ENCODE measurements around the gene CABP1. TPM values are rescaled to one million over a fixed set of nuclear protein-coding genes. Genes with fewer than 3 reads are reported as not detected.

CABP1 gene
- total RNA-seq, 1 experiment from 2014 or later = not detected

DNA sequence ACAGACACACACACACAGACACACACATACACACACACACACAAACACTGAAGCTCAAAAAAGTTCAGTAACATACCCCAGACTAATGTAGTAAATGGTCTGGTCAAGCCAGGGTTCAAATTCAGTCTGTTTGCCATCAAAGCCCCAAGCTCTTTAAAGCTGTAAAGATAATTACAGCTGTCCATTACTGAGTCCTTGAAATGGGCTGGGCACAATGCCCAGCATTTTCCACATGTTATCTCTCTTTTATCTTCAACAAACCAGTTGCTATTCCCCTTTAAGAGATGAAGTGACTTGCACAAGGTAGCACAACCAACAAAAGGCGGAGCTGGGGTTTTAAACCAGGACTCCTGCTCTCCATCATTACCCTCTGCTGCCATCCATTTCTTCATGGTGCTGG lies 62.2 kb downstream of the CABP1 start:
- H3K4me2 ChIP-seq = no peak overlapping the region
- POLR2A ChIA-PET (ENCODE audit: unreplicated experiment) = no interaction called here
- H3K36me3 ChIP-seq (ENCODE audit: low read depth) = no peaks in the 10 kb centered on the region
- no peaks in the 10 kb centered on the region; the same call in 1 of the 2 replicates for H3K4me1 ChIP-seq (replicated peaks; ENCODE audit: insufficient read depth)
- no peaks in the 10 kb centered on the region for H3K79me2 ChIP-seq (ENCODE audit: low read depth)
- no peaks in the 10 kb centered on the region for H3K27me3 ChIP-seq (ENCODE audit: insufficient read depth, low read depth)
- no peak overlapping the region for H3K4me3 ChIP-seq
- H3K9me2 ChIP-seq (ENCODE audit: insufficient read depth) = no peaks in the 10 kb centered on the region
- CTCF ChIA-PET = interaction anchor here (1.0 kb wide), 1 partner anchor 53 kb away, joined by 5 read pairs; no protein-coding TSS in a partner anchor
- no peaks in the 10 kb centered on the region for H4K20me1 ChIP-seq (ENCODE audit: insufficient read depth)
- intact Hi-C loops (cut with micrococcal nuclease; ENCODE audit: unreplicated experiment) = no loop called here
- TF ChIP-seq EZH2 (IDR thresholded peaks at IDR 0.05; ENCODE audit: low read depth) = no peak
- TF ChIP-seq, protein P1, sequence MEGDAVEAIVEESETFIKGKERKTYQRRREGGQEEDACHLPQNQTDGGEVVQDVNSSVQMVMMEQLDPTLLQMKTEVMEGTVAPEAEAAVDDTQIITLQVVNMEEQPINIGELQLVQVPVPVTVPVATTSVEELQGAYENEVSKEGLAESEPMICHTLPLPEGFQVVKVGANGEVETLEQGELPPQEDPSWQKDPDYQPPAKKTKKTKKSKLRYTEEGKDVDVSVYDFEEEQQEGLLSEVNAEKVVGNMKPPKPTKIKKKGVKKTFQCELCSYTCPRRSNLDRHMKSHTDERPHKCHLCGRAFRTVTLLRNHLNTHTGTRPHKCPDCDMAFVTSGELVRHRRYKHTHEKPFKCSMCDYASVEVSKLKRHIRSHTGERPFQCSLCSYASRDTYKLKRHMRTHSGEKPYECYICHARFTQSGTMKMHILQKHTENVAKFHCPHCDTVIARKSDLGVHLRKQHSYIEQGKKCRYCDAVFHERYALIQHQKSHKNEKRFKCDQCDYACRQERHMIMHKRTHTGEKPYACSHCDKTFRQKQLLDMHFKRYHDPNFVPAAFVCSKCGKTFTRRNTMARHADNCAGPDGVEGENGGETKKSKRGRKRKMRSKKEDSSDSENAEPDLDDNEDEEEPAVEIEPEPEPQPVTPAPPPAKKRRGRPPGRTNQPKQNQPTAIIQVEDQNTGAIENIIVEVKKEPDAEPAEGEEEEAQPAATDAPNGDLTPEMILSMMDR (conservative IDR thresholded peaks at IDR 0.05) = no peak
- H3K27ac ChIP-seq = no peak overlapping the region
- BruUV-seq (replicated peaks) = no TSS peak
- no peaks in the 10 kb centered on the region for H3F3A ChIP-seq (ENCODE audit: insufficient read depth, low read depth)
- no peak overlapping the region for H2AFZ ChIP-seq
- DNase-seq = no peak
- no peaks in the 10 kb centered on the region for H3K9me3 ChIP-seq (ENCODE audit: insufficient read depth, low read depth)

DNA sequence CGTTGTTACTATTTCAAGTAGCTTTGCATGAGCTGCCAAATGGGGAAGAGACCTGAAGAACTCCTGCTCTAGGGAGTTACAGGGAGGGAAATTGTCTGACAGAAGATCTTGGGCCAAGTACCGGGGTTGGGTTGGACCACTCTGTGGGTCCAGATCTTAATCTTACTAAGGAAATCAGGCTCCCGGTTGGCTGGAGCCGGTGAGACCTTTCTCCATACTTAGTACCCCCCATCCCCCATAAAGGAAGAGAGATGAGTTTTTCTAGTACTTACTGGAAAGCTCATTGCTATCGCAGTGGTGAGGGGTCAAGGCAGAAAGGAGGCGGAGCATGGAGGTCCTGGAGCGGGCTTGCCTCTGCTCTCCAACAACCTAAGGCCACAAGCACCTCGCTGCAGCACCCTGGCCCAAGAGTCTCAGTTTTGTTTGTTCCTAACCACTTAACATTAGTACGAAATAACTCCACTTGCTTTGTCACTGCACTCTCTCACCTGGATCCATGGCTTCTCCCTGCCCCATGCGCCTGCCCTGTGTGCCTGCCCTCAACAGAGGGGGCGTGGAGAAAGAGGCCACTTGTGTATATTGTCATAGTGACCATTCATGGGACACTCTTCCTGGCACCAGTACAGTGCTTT lies 63.0 kb downstream of the CABP1 start:
- H3K4me3 ChIP-seq = no peak overlapping the region
- BruUV-seq (replicated peaks) = no TSS peak
- CTCF ChIA-PET = interaction anchor here (1.0 kb wide), 1 partner anchor 54 kb away, joined by 5 read pairs; no protein-coding TSS in a partner anchor

DNA sequence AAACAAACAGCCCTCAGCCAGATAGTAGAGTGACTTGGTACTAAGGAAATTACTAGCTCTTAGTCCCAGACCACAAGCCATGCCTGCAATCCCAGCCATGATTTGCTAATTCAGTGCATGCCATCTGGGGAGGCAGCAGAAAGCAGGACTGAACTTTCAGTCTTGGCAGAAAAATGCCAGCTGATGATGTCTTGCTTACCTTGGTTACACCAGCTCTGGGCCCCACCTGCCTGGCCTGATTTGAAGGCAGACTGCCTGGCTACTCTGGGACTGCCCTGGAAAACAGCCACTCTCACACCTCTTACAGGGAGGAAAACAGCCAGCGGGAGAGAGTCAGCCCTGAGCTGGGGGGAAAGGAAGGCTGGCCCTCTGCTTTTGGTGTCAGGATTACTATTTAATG lies 65.2 kb downstream of the CABP1 start:
- Histone ChIP-seq H3K9me3 (ENCODE audit: insufficient read depth, low read depth) (no peaks in the 10 kb centered on the region), H3K4me1 (replicated peaks; ENCODE audit: insufficient read depth) (no peaks in the 10 kb centered on the region; the same call in 1 of the 2 replicates), H3K36me3 (ENCODE audit: low read depth) (no peaks in the 10 kb centered on the region), H3K27me3 (ENCODE audit: insufficient read depth, low read depth) (no peaks in the 10 kb centered on the region), H3K4me3 (no peak overlapping the region), H4K20me1 (ENCODE audit: insufficient read depth) (no peaks in the 10 kb centered on the region), H3K27ac (no peak overlapping the region), H3K4me2 (no peak overlapping the region), H3F3A (ENCODE audit: insufficient read depth, low read depth) (peaks cover 8% of the 10 kb centered on the region; the same call in 1 of the 2 replicates), H2AFZ (no peak overlapping the region), H3K79me2 (ENCODE audit: low read depth) (no peaks in the 10 kb centered on the region), H3K9me2 (ENCODE audit: insufficient read depth) (no peaks in the 10 kb centered on the region)
- POLR2A ChIA-PET (ENCODE audit: unreplicated experiment) = no interaction called here
- CTCF ChIA-PET = interaction anchor here (0.6 kb wide), 2 partner anchors 16 to 461 kb away, joined by 3 read pairs; no protein-coding TSS in a partner anchor
- intact Hi-C loops (cut with micrococcal nuclease; ENCODE audit: unreplicated experiment) = no loop called here
- TF ChIP-seq EZH2 (IDR thresholded peaks at IDR 0.05; ENCODE audit: low read depth) = no peak
- TF ChIP-seq, protein P1 (conservative IDR thresholded peaks at IDR 0.05) = no peak
- DNase-seq = no peak
- BruUV-seq (replicated peaks) = no TSS peak

More for the DNA sequence above, 63.0 kb downstream of the CABP1 start:
- Histone ChIP-seq H3K9me2 (ENCODE audit: insufficient read depth) (no peaks in the 10 kb centered on the region), H3K27me3 (ENCODE audit: insufficient read depth, low read depth) (no peaks in the 10 kb centered on the region), H3K79me2 (ENCODE audit: low read depth) (no peaks in the 10 kb centered on the region), H3K27ac (no peak overlapping the region), H3K4me2 (no peak overlapping the region), H3K4me1 (replicated peaks; ENCODE audit: insufficient read depth) (no peaks in the 10 kb centered on the region; the same call in 1 of the 2 replicates), H2AFZ (no peak overlapping the region), H3K36me3 (ENCODE audit: low read depth) (no peaks in the 10 kb centered on the region), H4K20me1 (ENCODE audit: insufficient read depth) (no peaks in the 10 kb centered on the region), H3K9me3 (ENCODE audit: insufficient read depth, low read depth) (no peaks in the 10 kb centered on the region), H3F3A (ENCODE audit: insufficient read depth, low read depth) (no peaks in the 10 kb centered on the region)
- TF ChIP-seq EZH2 (IDR thresholded peaks at IDR 0.05; ENCODE audit: low read depth) = no peak
- TF ChIP-seq, protein P1 (conservative IDR thresholded peaks at IDR 0.05) = no peak
- intact Hi-C loops (cut with micrococcal nuclease; ENCODE audit: unreplicated experiment) = no loop called here
- no peak for DNase-seq
- POLR2A ChIA-PET (ENCODE audit: unreplicated experiment) = no interaction called here
